DMS53 (cell line): Measurements from ENCODE around the gene SPSB1.

ENCODE experiments used
- DNase-seq: peaks from one replicate; lab custom pipeline; 2025; lab: John Stamatoyannopoulos, UW

SPSB1 gene

GRCh38 chr1:9279172-9279840 is 13.4 kb upstream of the SPSB1 start:
- no peak for DNase-seq

GRCh38 chr1:9280015-9280860 is 12.5 kb upstream of the SPSB1 start:
- peak; percentile 57 for DNase-seq

- DNase-seq: no peak
These were observed 11.4 kb upstream of the SPSB1 start for GRCh38 chr1:9281071-9281827.

GRCh38 chr1:9281908-9282695 is 10.6 kb upstream of the SPSB1 start:
- DNase-seq: peak; percentile 31

GRCh38 chr1:9282696-9282955 is 10.1 kb upstream of the SPSB1 start:
- DNase-seq: no peak

GRCh38 chr1:9284061-9284460 is 8.6 kb upstream of the SPSB1 start:
- DNase-seq: no peak

GRCh38 chr1:9286556-9286955 is 6.1 kb upstream of the SPSB1 start:
- no peak for DNase-seq

- DNase-seq: peak; percentile 82
These were observed 3.6 kb upstream of the SPSB1 start for GRCh38 chr1:9289090-9289534.

GRCh38 chr1:9289711-9290485 is 2.8 kb upstream of the SPSB1 start:
- peak; percentile 46 for DNase-seq

- peak; percentile 44 for DNase-seq
These were observed 757 bp upstream of the SPSB1 start for GRCh38 chr1:9291914-9292360.

GRCh38 chr1:9293241-9293532 is 493 bp downstream of the SPSB1 start:
- DNase-seq: no peak

GRCh38 chr1:9293533-9294404 is 1.1 kb downstream of the SPSB1 start:
- DNase-seq: peak; percentile 79

- peak; percentile 88 for DNase-seq
These were observed 1.7 kb downstream of the SPSB1 start for GRCh38 chr1:9294405-9294773.

- DNase-seq: peak; percentile 79
These were observed 2.4 kb downstream of the SPSB1 start for GRCh38 chr1:9294910-9295636.

- no peak for DNase-seq
These were observed 3.2 kb downstream of the SPSB1 start for GRCh38 chr1:9295884-9296283.

- no peak for DNase-seq
These were observed 4.2 kb downstream of the SPSB1 start for GRCh38 chr1:9296850-9297249.

- no peak for DNase-seq
These were observed 5.1 kb downstream of the SPSB1 start for GRCh38 chr1:9297831-9298230.

- DNase-seq: no peak
These were observed 5.6 kb downstream of the SPSB1 start for GRCh38 chr1:9298282-9298681.

- peak; percentile 51 for DNase-seq
These were observed 7.2 kb downstream of the SPSB1 start for GRCh38 chr1:9299571-9300541.
